PC-3 (cell line): ENCODE data around the gene ADAM17.

Experiments
- EZH2phosphoT487 ChIP-seq: fragments of 300-600 bp; sonication (generic); IDR thresholded peaks from 2 replicates; pipeline ENCODE4 v1.6.1; 2018; ENCODE audit warnings: mild to moderate bottlenecking, antibody characterized with exemption, low read length, borderline replicate concordance
- TF ChIP-seq, protein P1 (sequence below): fragments of 300-600 bp; sonication (generic); conservative IDR thresholded peaks from 2 replicates; pipeline ENCODE4 v1.5.1; 2017; ENCODE audit warnings: antibody characterized with exemption, low read depth, mild to moderate bottlenecking, low read length

GRCh38 chr2:9477914-9478313 lies 77.7 kb downstream of the ADAM17 start:
- no peak for TF ChIP-seq EZH2phosphoT487
- TF ChIP-seq, protein P1, sequence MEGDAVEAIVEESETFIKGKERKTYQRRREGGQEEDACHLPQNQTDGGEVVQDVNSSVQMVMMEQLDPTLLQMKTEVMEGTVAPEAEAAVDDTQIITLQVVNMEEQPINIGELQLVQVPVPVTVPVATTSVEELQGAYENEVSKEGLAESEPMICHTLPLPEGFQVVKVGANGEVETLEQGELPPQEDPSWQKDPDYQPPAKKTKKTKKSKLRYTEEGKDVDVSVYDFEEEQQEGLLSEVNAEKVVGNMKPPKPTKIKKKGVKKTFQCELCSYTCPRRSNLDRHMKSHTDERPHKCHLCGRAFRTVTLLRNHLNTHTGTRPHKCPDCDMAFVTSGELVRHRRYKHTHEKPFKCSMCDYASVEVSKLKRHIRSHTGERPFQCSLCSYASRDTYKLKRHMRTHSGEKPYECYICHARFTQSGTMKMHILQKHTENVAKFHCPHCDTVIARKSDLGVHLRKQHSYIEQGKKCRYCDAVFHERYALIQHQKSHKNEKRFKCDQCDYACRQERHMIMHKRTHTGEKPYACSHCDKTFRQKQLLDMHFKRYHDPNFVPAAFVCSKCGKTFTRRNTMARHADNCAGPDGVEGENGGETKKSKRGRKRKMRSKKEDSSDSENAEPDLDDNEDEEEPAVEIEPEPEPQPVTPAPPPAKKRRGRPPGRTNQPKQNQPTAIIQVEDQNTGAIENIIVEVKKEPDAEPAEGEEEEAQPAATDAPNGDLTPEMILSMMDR, result no peak
